Transverse colon (tissue), 4 donors: ENCODE results near the gene ANKRD11. TPM values are rescaled to one million over a fixed set of nuclear protein-coding genes. Genes with fewer than 3 reads are reported as not detected.

Experiments
- DNase-seq: peaks from one replicate; pipeline ENCODE4 v3.0.0-alpha.2; 2019
- H3K27ac ChIP-seq, 4 donors: fragments of 200-600 bp; sonication (generic); 2 replicates each; pipeline ENCODE4 v1.5.1; 2016 to 2018; ENCODE audit warnings: inconsistent platforms in 4 of 4
- H3K27me3 ChIP-seq: fragments of 200-600 bp; sonication (generic); 2 replicates; pipeline ENCODE4 v1.5.1; 2017; ENCODE audit warnings: inconsistent platforms
- H3K36me3 ChIP-seq, 4 donors: fragments of 200-600 bp; sonication (generic); 2 replicates each; pipeline ENCODE4 v1.5.1; 2017 to 2019; ENCODE audit warnings: inconsistent platforms in 4 of 4
- H3K4me1 ChIP-seq, 4 donors: fragments of 200-600 bp; sonication (generic); 2 replicates each; pipeline ENCODE4 v1.5.1; 2017 to 2020; ENCODE audit warnings: inconsistent platforms in 4 of 4
- H3K4me3 ChIP-seq, 4 donors: fragments of 200-600 bp; sonication (generic); 1 replicate in 1 of 4; 2 replicates in 3 of 4; pipeline versions ENCODE4 v1.5.1 to v1.6.1; 2017 to 2019; ENCODE audit warnings: inconsistent platforms in 4 of 4
- H3K9me3 ChIP-seq, 2 donors: fragments of 200-600 bp; sonication (generic); 2 replicates each; pipeline ENCODE4 v1.5.1; 2017 to 2019; ENCODE audit warnings: inconsistent platforms in 2 of 2
- CTCF ChIP-seq, 5 experiments: fragments of 200-600 bp in 3 of 5; fragments of 450-650 bp in 2 of 5; sonication (generic) in 3 of 5; IDR thresholded peaks; 1 replicate in 2 of 5; 2 replicates in 3 of 5; pipeline ENCODE4 v1.5.1; 2016 to 2017; ENCODE audit warnings: antibody characterized with exemption in 5 of 5, inconsistent platforms in 3 of 5, mild to moderate bottlenecking in 2 of 5, moderate library complexity in 1 of 5
- EP300 ChIP-seq: sonication (generic); formaldehyde crosslinking; IDR thresholded peaks from one replicate; pipeline ENCODE4 v1.6.1; 2017; ENCODE audit warnings: antibody characterized with exemption, low read depth
- POLR2A ChIP-seq: fragments of 450-650 bp; IDR thresholded peaks from one replicate; pipeline ENCODE4 v1.6.1; 2016; ENCODE audit warnings: antibody characterized with exemption, mild to moderate bottlenecking, moderate library complexity
- POLR2AphosphoS5 ChIP-seq, 3 donors: sonication (generic); formaldehyde crosslinking; IDR thresholded peaks; one replicate each; pipeline ENCODE4 v1.6.1; 2016; ENCODE audit warnings: antibody characterized with exemption in 3 of 3
- WGBS, 2 donors: methylation state at CpG; one replicate each; pipeline ENCODE4 v1.1.5; 2018; ENCODE audit warnings: low coverage in 1 of 2; 5-methylcytosine and 5-hydroxymethylcytosine counted together
- in situ Hi-C, 4 donors: fragments of 200-750 bp; cut with MboI; loops; one replicate each; pipeline versions ENCODE4 v1.15.0 to v1.15.1; 2017; ENCODE audit warnings: low sequenced_read_pairs in 3 of 4, low pct_ligation_motif_present in 1 of 4, low pct_unique_long_range_greater_than_20kb in 1 of 4
- intact Hi-C: fragments of 100-400 bp; cut with DNase I; formaldehyde crosslinking; loops from one replicate; pipeline ENCODE4 v1.15.1; 2023; ENCODE audit warnings: low total_unique reads
- total RNA-seq, 4 donors: library from RNA; depleted of rRNA; stranded (reverse); fragments of >200 nt; gene quantifications; one replicate each; pipeline ENCODE4 v1.1.0, GENCODE V29; 2016

Gene ANKRD11
- total RNA-seq, 4 donors from 2014 or later = 109 to 281 (median 142) TPM

DNA sequence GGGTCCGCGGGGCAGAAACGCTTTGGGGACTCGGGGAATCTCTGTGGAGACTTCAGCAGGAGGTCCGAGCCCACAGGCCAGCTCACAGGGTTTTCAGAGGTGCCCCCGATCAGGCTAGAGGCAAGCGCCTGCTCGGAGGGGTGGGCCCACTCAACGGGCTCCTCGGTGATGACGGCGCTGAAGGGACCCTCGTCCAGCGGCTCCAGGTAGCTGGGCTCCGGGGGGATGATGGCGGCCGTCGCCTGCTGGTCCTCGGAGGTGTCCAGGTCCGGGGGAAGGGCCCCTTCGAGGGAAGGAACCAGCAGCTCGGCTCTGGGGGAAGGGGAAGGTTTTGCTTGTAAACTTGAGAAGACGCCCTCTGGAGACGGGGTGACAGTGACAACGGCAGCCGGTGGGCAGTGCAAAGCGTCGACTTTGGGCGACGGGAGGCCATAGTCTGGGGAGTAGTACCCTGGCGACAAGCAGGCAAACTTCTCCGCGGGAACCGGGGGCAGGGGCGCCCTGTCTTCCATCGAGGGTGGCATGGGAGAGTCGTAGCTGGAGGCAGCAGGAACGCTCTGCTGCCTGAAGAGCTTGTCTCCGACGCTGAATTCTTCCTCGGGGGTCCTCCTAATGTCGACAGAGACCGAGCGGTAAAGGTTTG lies 209.7 kb downstream of the ANKRD11 start:
- no peak overlapping the region for H3K27ac ChIP-seq
- TF ChIP-seq POLR2AphosphoS5 (IDR thresholded peaks at IDR 0.05) = no peak
- no peak for TF ChIP-seq CTCF (IDR thresholded peaks at IDR 0.05)
- no peak for TF ChIP-seq POLR2A
- TF ChIP-seq EP300 = no peak
- H3K9me3 ChIP-seq = no peaks in the 10 kb centered on the region
- intact Hi-C loops (no loop called here), in situ Hi-C loops (no loop called here)
- no peak overlapping the region for H3K4me3 ChIP-seq
- DNase-seq = no peak
- peaks cover 0 to 50% (median 25%) of the 10 kb centered on the region in 4 donors for H3K36me3 ChIP-seq
- no peaks in the 10 kb centered on the region for H3K27me3 ChIP-seq
- H3K4me1 ChIP-seq = no peaks in the 10 kb centered on the region
- WGBS, 2 donors = 92 to 94% methylated on average over 8 to 42 of the region's 44 CpGs

- Histone ChIP-seq H3K4me1 (no peaks in the 10 kb centered on the region), H3K27ac (no peak overlapping the region), H3K4me3 (no peak overlapping the region), H3K9me3 (no peaks in the 10 kb centered on the region), H3K27me3 (no peaks in the 10 kb centered on the region), H3K36me3 (peaks cover 0 to 44% (median 22%) of the 10 kb centered on the region in 4 donors)
- DNase-seq = no peak
- intact Hi-C loops = no loop called here
- in situ Hi-C loops = no loop called here
- 97 to 98% methylated on average over 11 to 64 of the region's 65 CpGs for WGBS, 2 donors
- TF ChIP-seq POLR2AphosphoS5 (IDR thresholded peaks at IDR 0.05) (no peak), EP300 (no peak), CTCF (IDR thresholded peaks at IDR 0.05) (no peak), POLR2A (no peak)
Measured at GRCh38 chr16:89279666-89280481, 210.5 kb downstream of the ANKRD11 start.

DNA sequence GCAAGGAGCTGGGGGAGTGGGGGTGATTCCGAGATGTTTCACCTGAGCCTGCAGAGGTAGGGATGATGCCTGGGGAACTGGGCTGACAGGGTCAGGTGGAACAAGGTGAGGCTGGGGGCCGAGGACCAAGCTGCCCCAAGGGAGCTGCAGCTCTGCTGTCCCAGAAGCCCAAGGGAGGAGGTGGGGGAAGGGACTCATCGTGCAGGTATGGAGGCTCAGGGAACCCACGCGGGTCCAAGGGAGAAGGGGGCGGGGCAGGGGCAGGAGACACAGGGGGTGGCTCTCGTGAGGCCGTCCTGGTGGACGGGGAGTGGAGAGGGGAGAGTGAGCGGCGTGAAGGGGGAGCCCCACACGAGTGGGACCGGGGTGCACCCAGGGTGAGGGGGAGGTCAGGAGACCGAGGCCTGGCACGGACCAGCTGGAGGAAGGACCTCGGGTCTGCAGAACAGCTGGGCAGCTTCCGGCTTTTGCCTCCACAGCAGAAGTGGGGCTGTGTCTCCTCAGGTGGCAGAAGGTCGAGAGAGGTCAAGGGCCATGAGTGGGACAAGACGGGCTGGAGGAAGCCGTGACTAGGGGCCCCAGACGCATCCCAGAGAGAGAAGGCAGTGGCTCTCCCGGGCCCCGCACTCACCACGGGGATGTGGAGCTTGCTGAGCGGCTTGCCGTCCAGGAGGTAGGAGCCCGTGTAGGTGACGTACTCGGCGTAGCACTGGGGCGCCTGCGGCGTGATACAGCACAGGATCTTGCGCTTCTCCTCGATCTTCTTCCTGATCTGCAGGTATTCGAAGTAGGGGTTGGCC lies 211.7 kb downstream of the ANKRD11 start:
- intact Hi-C loops = no loop called here
- H3K27ac ChIP-seq = no peak overlapping the region
- no peaks in the 10 kb centered on the region for H3K4me1 ChIP-seq
- H3K4me3 ChIP-seq = no peak overlapping the region
- H3K9me3 ChIP-seq = no peaks in the 10 kb centered on the region
- no peak for DNase-seq
- in situ Hi-C loops = no loop called here
- H3K27me3 ChIP-seq = no peaks in the 10 kb centered on the region
- WGBS, 2 donors = 87 to 95% methylated on average over 6 to 36 of the region's 36 CpGs
- peaks cover 0 to 51% (median 22%) of the 10 kb centered on the region in 4 donors for H3K36me3 ChIP-seq
- TF ChIP-seq EP300 (no peak), CTCF (IDR thresholded peaks at IDR 0.05) (no peak), POLR2A (no peak), POLR2AphosphoS5 (IDR thresholded peaks at IDR 0.05) (no peak)
